ENCODE measurements around the gene PFKL. TPM values are rescaled to one million over a fixed set of nuclear protein-coding genes. Genes with fewer than 3 reads are reported as not detected.

PFKL gene
- total and polyA plus RNA-seq, 2 of the 8 experiments (the other 6 are each of a cell fraction or from before 2014, with no cell fraction given): 80.2 to 82.3 TPM

- TF ChIP-seq BRCA1 (IDR thresholded peaks at IDR 0.05; ENCODE audit: low read depth, low read length) (no peak), KDM5A (IDR thresholded peaks at IDR 0.05; ENCODE audit: low read length) (no peak)
These were observed 71.0 kb downstream of the PFKL start (continued) for GRCh38 chr21:44370786-44371410.

All from H1 (cell line).